RWPE2 (cell line): ENCODE results near the gene SLC26A1.
"Not testable (repeated sequence)": the region's sequence is repeated elsewhere in the genome, so short reads cannot be mapped to it uniquely, and the experiment has no call there.

Experiments
- ATAC-seq: fragments of 200-7000 bp; cut with Tn5 transposase; 3 replicates; pipeline ENCODE4 v1.9.1; 2021; ENCODE audit warnings: low read depth
- DNase-seq: peaks from one replicate; pipeline ENCODE4 v3.0.0-alpha.2; 2020; ENCODE audit warnings: low spot score
- H3K27ac ChIP-seq: fragments of 450-650 bp; 2 replicates; pipeline ENCODE4 v1.5.1; 2017; ENCODE audit warnings: mild to moderate bottlenecking; ENCODE audit not compliant: poor library complexity, severe bottlenecking
- H3K27me3 ChIP-seq: fragments of 250-450 bp; sonication (Bioruptor Pico); 2 replicates; pipeline ENCODE4 v1.5.1; 2021; ENCODE audit warnings: mild to moderate bottlenecking, moderate library complexity; ENCODE audit not compliant: insufficient read depth, poor library complexity, severe bottlenecking
- H3K36me3 ChIP-seq: fragments of 250-450 bp; sonication (Bioruptor Pico); 2 replicates; pipeline ENCODE4 v1.5.1; 2020; ENCODE audit warnings: low read depth, mild to moderate bottlenecking, moderate library complexity
- H3K4me1 ChIP-seq: fragments of 250-450 bp; sonication (Bioruptor Pico); 2 replicates; pipeline ENCODE4 v1.5.1; 2021; ENCODE audit warnings: mild to moderate bottlenecking, moderate library complexity; ENCODE audit not compliant: insufficient read depth, poor library complexity, severe bottlenecking
- H3K4me3 ChIP-seq: fragments of 250-450 bp; sonication (Bioruptor Pico); 2 replicates; pipeline ENCODE4 v1.5.1; 2021; ENCODE audit warnings: mild to moderate bottlenecking, moderate library complexity; ENCODE audit not compliant: severe bottlenecking
- H3K9me3 ChIP-seq: fragments of 250-450 bp; sonication (Bioruptor Pico); 2 replicates; pipeline ENCODE4 v1.5.1; 2021; ENCODE audit warnings: mild to moderate bottlenecking, moderate library complexity; ENCODE audit not compliant: severe bottlenecking
- CTCF ChIP-seq: fragments of 450-650 bp; IDR thresholded peaks from one replicate; pipeline ENCODE4 v1.5.1; 2017; ENCODE audit warnings: mild to moderate bottlenecking, moderate library complexity; ENCODE audit not compliant: poor library complexity, severe bottlenecking

SLC26A1 gene

GRCh38 chr4:978957-979701, 14.1 kb downstream of the SLC26A1 start:
- Histone ChIP-seq H3K27ac (peak overlapping the region; percentile 55), H3K9me3 (no peaks in the 10 kb centered on the region), H3K27me3 (no peaks in the 10 kb centered on the region), H3K4me1 (peaks cover 10% of the 10 kb centered on the region), H3K4me3 (no peak overlapping the region), H3K36me3 (no peaks in the 10 kb centered on the region)
- DNase-seq (no peak), ATAC-seq (peak; percentile 68; the same call in 2 of the 3 replicates)
- TF ChIP-seq CTCF, result no peak

- peaks cover 10% of the 10 kb centered on the region for H3K4me1 ChIP-seq
- not testable (repeated sequence) for ATAC-seq, H3K4me3 ChIP-seq
Measured at GRCh38 chr4:976016-976415, 17.2 kb downstream of the SLC26A1 start.

GRCh38 chr4:974668-975067, 18.5 kb downstream of the SLC26A1 start:
- Histone ChIP-seq H3K36me3 (no peaks in the 10 kb centered on the region), H3K4me1 (peaks cover 10% of the 10 kb centered on the region), H3K9me3 (no peaks in the 10 kb centered on the region), H3K4me3 (no peak overlapping the region), H3K27ac (no peak overlapping the region), H3K27me3 (no peaks in the 10 kb centered on the region)
- no peak for TF ChIP-seq CTCF
- DNase-seq, result no peak
- no peak for ATAC-seq

More at GRCh38 chr4:976016-976415, 17.2 kb downstream of the SLC26A1 start:
- H3K27ac ChIP-seq, H3K36me3 ChIP-seq, H3K27me3 ChIP-seq, H3K9me3 ChIP-seq, DNase-seq: not testable (repeated sequence)

- Histone ChIP-seq H3K36me3 (no peaks in the 10 kb centered on the region), H3K9me3 (no peaks in the 10 kb centered on the region), H3K4me1 (peaks cover 3% of the 10 kb centered on the region), H3K27me3 (no peaks in the 10 kb centered on the region), H3K27ac (no peak within 1 kb of the TSS), H3K4me3 (peak within 1 kb of the TSS; percentile 50)
- TF ChIP-seq CTCF, result no peak
- DNase-seq (no peak), ATAC-seq (peak; percentile 59)
Measured at GRCh38 chr4:973431-974397, 19.5 kb downstream of the SLC26A1 start, which contains the start of gene DGKQ. Gene DGKQ (minus strand): TSS chr4:973569. CDS start chr4:973482, 87 bp downstream.

GRCh38 chr4:972651-973424, 20.4 kb downstream of the SLC26A1 start:
- no peak for TF ChIP-seq CTCF

More at GRCh38 chr4:972651-973424, 20.4 kb downstream of the SLC26A1 start:
- Histone ChIP-seq H3K4me1 (no peaks in the 10 kb centered on the region), H3K36me3 (no peaks in the 10 kb centered on the region), H3K9me3 (no peaks in the 10 kb centered on the region), H3K27me3 (no peaks in the 10 kb centered on the region), H3K4me3 (peak overlapping the region; percentile 50), H3K27ac (no peak overlapping the region)
- DNase-seq (no peak), ATAC-seq (peak; percentile 63)
